OCI-LY1 (cell line): Measurements from ENCODE around the gene ASPRV1.

ENCODE experiments used
- CTCF ChIP-seq: fragments of 200-600 bp; sonication (generic), shearing (Covaris generic); IDR thresholded peaks from 2 replicates; pipeline ENCODE4 v1.5.1; 2017; ENCODE audit warnings: mild to moderate bottlenecking, antibody characterized with exemption, low read length, moderate library complexity, mixed read lengths
- EZH2 ChIP-seq: fragments of 200-600 bp; sonication (generic), shearing (Covaris generic); IDR thresholded peaks from 2 replicates; pipeline ENCODE4 v1.8.0; 2017; ENCODE audit warnings: borderline replicate concordance, mixed run types, mild to moderate bottlenecking, antibody characterized with exemption, low read length, moderate library complexity, mixed read lengths

GRCh38 chr2:69944756-69945155 is 16.7 kb downstream of the ASPRV1 start:
- no peak for TF ChIP-seq CTCF
- TF ChIP-seq EZH2, result no peak
